NCI-H146 (cell line): ENCODE data around the gene BLOC1S4.
"Not testable (repeated sequence)": the region's sequence is repeated elsewhere in the genome, so short reads cannot be mapped to it uniquely, and the experiment has no call there.

ENCODE experiments used
- DNase-seq: peaks from one replicate; lab custom pipeline; 2025; lab: John Stamatoyannopoulos, UW

BLOC1S4 gene

GRCh38 chr4:6742507-6742906, 26.5 kb downstream of the BLOC1S4 start:
- no peak for DNase-seq

GRCh38 chr4:6742989-6743388, 27.0 kb downstream of the BLOC1S4 start:
- no peak for DNase-seq

GRCh38 chr4:6746721-6747293, 30.8 kb downstream of the BLOC1S4 start:
- DNase-seq, result no peak

DNA sequence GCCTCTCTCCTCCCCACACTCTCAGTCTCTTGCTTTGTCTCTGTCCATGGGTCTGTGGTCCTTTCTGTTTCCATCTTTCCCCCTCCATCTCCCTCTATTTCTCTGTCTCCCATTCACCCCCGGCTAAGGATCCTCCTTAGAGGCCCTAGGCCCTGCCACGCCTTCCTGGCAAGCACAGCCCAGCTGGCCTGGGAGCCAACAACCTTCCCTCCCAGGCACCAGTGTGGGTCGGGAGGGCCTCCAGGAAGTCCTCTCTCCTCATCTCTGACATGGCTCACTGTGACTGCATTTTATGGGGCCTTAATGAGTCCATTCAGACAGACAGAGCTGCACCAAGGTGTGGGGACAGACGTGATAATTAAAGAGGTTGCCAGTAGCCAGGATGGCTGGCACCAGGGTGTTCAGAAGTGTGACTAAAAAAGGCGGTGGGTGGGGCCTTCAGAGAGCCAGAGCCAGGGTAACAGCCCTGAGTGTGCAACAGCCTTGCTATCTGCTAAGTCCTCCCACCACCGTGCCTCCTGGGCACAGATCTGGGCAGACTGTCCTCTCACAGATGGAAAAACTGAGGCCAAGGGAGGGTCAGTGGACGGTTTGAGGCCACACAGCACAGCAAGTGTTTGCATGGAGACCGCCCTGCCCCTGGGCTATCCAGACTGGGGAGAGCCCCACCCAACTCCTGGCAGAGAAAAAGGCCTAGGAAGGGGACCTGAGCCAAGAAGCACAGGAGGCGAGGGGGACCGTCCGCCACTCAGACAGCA, 31.5 kb downstream of the BLOC1S4 start:
- no peak for DNase-seq

DNA sequence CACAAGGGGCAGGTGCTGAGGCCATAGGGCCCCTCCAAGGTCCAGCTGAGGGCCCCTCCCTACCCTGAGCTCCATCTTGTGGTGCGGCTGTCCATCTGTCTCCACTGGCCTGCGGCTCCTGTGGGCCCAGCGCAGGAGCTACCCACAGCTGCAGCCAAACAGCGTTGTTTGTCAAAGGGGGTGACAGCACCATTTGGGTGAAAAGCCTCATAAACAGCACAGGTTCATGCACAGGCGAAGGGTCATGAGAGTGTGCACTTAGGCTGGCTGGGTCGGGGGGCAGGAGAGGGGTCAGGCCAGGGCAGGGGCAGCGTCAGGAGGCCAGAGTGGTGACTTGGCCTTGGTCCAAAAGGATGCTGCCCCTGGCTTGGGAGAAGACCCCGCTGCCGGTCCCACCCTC, 32.3 kb downstream of the BLOC1S4 start:
- DNase-seq, result no peak

DNA sequence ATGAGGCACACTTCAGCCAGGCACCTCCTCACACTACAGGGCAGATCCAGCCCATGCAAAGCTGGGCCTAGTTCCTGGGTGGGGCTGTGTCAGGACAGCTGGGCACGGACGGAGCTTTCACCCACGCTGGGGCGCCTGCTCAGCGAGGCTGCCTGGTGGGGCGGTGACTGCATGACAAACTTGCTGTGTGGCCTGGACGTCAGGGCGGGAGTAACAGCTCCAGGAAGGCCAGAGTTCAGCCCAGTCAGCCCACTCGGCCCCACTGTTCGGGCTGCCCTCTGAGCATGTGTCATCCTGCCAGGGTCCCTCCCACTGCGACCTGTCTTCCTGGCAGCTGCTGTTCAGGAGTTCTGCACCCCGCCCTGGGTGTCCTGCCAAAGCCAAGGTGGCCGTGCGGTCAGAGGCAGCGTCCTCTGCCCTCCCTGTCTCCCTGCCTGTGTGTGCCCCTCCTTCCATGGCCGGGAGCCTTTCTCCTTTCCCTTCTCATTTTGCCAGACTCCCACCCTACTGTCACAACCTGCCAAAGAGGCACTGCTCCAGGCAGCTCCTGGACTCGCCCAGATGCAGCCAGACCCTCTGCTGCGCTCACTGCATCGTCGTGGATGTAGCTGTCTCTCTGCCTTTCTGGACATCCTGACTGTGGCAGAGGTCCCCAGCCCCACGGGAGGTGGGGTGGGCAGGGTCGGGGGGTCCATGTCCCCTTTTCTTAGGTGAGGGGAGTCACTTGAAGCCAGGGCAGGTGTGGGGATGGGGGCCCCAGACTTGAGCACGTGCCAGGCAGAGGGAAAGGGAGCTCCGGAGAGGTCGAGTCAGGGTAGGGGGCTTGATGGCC, 33.6 kb downstream of the BLOC1S4 start:
- no peak for DNase-seq

- DNase-seq, result no peak
Observed at GRCh38 chr4:6750286-6751221, 34.6 kb downstream of the BLOC1S4 start.

DNA sequence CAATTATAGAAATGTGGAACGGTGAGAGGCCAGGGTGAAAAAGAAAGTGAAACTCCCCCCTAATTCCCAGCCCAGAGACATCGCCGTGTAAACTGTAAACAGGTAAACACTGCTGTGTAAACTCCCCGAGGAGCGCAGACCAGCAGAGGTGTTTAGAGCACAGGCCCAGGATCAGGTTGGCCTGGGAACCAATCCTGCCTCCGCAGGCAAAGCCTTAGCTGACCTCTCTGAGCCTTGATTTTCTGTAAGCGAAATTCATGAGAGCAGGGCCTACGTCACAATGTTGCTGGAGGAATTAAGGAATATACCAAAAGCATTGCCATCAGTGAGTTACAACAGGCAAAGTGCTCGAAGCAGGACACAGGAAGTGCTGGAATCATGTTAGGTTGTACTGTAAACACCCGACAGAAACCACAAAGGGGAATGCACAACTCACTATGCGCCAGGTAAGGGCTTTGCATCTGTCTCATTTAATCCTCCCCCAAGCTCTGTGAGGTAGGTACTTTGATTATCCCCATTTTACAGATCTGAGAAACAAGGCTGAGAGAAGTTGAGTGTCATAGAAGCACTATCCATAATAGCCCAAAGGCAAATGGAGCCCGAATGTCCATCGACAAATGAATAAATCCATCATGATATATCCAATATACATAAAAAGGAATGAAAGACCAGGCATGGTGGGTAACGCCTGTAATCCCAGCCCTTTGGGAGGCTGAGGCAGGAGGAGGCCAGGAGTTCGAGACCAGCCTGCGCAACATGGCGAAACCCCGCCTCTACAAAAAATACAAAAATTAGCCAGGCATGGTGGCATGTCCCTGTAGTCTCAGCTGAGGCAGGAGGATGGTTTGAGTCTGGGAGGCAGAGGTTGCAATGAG, 35.9 kb downstream of the BLOC1S4 start:
- DNase-seq, result no peak

DNA sequence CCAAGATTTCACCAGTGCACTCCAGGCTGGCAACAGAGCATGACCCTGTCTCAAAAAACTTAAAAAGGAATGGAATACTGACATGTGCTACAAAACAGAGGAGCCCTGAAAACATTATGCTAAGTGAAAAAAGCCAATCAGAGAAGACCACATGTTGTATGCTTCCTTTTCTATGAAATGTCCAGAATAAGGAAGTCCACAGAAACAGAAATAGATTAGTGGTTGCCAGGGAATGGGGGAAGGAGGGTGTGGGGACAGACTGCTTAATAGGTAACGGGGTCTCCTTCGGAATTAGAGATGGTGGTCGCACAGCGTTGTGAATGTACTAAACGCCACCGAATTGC, 36.5 kb downstream of the BLOC1S4 start:
- DNase-seq, result no peak

DNA sequence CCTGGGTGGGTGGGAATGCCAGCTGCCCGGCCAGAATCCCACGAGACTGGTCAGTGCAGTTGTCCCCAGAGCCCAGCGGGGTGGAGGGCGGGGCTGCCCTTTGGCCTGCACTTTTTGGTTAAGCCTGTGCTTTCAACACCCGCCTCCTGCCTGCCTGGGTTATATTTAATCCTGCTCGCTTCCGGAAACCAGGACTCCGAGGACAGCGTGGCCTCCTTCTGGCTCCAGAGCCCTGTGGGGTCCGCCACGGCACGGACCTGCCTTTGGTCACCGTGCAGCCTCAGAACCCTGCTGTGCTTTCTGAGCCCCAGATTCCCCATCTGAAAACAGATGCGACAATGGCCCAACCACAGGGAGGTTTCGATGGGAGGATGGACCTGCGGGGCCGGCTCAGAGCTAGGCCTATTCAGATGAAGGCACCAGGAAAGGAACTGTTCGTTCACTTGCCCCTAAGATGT, 37.2 kb downstream of the BLOC1S4 start:
- no peak for DNase-seq

GRCh38 chr4:6753891-6754290, 37.9 kb downstream of the BLOC1S4 start:
- DNase-seq, result no peak

- no peak for DNase-seq
Observed at GRCh38 chr4:6754481-6755087, 38.6 kb downstream of the BLOC1S4 start.

GRCh38 chr4:6755088-6755753, 39.2 kb downstream of the BLOC1S4 start:
- no peak for DNase-seq

GRCh38 chr4:6756345-6756744, 40.4 kb downstream of the BLOC1S4 start:
- not testable (repeated sequence) for DNase-seq

GRCh38 chr4:6758728-6759127, 42.8 kb downstream of the BLOC1S4 start:
- DNase-seq, result no peak

DNA sequence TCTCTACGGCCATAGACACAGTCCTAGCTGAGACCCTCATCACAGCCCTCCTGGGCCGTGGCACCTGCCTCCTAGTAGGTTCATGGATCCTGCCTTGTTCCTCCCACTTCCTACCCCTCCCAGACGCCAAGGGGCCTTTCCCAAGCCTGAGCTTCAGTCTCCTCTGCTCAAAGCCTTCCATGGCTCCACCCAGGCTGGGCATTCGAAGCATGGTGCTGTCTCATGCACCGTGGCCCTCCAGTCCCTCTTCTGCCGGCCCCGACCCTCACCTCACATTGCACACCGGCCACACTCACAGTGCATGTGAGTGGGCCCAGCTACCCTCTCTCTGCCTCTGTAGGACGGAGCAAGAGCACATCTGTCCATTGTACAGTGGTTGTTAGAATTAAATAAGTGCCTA, 44.9 kb downstream of the BLOC1S4 start:
- DNase-seq, result no peak

- DNase-seq, result no peak
Observed at GRCh38 chr4:6761649-6762615, 46.0 kb downstream of the BLOC1S4 start.

DNA sequence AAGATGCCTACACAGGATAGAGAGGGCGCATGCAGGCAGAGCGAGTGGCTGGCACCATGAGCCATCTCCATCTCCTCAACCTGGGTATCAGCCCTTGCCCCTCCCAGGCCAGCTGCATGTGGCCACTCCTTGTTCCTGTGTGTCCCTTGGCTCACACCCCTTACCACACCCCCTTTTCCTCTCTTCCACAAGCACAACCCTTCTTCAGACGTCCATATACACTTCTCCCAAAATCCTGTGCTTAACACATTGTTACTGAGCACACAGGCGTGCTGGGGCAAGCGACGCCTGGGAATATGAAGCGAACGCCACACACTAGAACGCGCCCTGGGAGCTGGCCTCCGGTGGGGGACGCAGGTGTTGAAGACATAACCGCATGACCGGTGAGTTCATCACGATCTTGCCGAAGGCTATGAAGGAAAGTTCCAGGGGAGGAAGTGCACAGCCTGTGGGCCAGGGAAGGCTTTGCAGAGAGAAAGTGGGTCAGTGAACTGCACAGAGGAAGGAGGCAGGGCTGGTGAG, 47.4 kb downstream of the BLOC1S4 start:
- peak; percentile 67 for DNase-seq
